Measurements from ENCODE around the gene SESN3. TPM values are rescaled to one million over a fixed set of nuclear protein-coding genes. Genes with fewer than 3 reads are reported as not detected.
"Not testable (repeated sequence)": the region's sequence is repeated elsewhere in the genome, so short reads cannot be mapped to it uniquely, and the experiment has no call there.

SESN3 gene
- total RNA-seq, 1 experiment from 2014 or later: 34.9 TPM

GRCh38 chr11:95209535-95209934 is 21.5 kb downstream of the SESN3 start:
- H3K27ac Mint-ChIP-seq; CTCF ChIA-PET; H3K27me3 Mint-ChIP-seq (ENCODE audit: low read depth); H3K4me3 Mint-ChIP-seq; DNase-seq (ENCODE audit: low spot score); POLR2A ChIA-PET; H3K4me1 Mint-ChIP-seq; ATAC-seq: not testable (repeated sequence)
- H3K9me3 Mint-ChIP-seq: peaks cover 15% of the 10 kb centered on the region
- peaks cover 19% of the 10 kb centered on the region for H3K36me3 Mint-ChIP-seq
- TF ChIP-seq GTF2I (CRISPR knock-in tag; conservative IDR thresholded peaks at IDR 0.05): 0 out of 2 replicates have a peak, but pooled peaks have one; percentile 28

DNA sequence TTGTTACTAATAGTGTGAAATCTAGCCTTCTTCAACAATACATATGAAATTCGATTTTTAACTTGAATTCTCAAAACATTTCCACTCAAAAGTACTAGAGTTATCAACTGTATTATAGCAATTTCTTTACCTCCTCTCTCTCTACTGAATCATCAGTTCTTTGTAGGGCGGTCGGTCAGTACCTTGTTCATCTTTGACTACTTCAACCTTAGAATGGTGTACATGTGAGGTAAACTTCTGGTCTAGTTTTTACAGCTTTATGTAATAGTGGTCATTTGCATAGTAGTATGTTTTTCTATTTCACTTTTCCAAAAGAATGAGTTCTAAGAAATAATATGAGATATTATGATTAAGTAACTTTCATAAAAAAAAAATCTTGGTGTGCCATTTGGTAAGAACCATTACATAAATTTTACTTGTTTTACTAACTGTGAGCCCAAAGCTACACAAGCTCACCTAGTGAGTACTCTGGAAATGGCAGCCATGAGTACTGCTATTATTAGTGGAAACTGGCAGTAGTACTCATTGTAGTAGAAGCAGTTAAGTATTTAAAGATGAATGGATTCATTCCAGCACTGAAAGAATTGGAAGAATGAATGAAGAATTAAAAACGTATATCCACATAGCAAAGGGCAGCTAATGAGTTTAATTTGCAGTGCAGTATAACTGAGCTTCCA is 30.1 kb downstream of the SESN3 start:
- Mint-ChIP-seq H3K4me1 (peaks cover 12% of the 10 kb centered on the region), H3K36me3 (no peaks in the 10 kb centered on the region), H3K4me3 (no peak overlapping the region), H3K9me3 (peaks cover 7% of the 10 kb centered on the region), H3K27me3 (ENCODE audit: low read depth) (no peaks in the 10 kb centered on the region), H3K27ac (no peak overlapping the region)
- no peak for DNase-seq (ENCODE audit: low spot score)
- no peak for ATAC-seq
- TF ChIP-seq ZNF671 (CRISPR knock-in tag; IDR thresholded peaks at IDR 0.05) (no peak), ZNF396 (CRISPR knock-in tag; IDR thresholded peaks at IDR 0.05; ENCODE audit: borderline replicate concordance) (no peak), GTF2I (CRISPR knock-in tag; conservative IDR thresholded peaks at IDR 0.05) (no peak), SMAD4 (CRISPR knock-in tag; IDR thresholded peaks at IDR 0.05) (no peak), NR3C1 (CRISPR knock-in tag; conservative IDR thresholded peaks at IDR 0.05; ENCODE audit: low read depth) (no peak), E2F5 (CRISPR knock-in tag; IDR thresholded peaks at IDR 0.05) (no peak), ZNF219 (CRISPR knock-in tag; IDR thresholded peaks at IDR 0.05; ENCODE audit: borderline replicate concordance) (no peak), IRF1 (CRISPR knock-in tag; IDR thresholded peaks at IDR 0.05) (no peak)
- TF ChIP-seq, protein P1, sequence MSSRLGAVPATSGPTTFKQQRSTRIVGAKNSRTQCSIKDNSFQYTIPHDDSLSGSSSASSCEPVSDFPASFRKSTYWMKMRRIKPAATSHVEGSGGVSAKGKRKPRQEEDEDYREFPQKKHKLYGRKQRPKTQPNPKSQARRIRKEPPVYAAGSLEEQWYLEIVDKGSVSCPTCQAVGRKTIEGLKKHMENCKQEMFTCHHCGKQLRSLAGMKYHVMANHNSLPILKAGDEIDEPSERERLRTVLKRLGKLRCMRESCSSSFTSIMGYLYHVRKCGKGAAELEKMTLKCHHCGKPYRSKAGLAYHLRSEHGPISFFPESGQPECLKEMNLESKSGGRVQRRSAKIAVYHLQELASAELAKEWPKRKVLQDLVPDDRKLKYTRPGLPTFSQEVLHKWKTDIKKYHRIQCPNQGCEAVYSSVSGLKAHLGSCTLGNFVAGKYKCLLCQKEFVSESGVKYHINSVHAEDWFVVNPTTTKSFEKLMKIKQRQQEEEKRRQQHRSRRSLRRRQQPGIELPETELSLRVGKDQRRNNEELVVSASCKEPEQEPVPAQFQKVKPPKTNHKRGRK (CRISPR knock-in tag; IDR thresholded peaks at IDR 0.05; ENCODE audit: borderline replicate concordance): no peak
- TF ChIP-seq, protein P2, sequence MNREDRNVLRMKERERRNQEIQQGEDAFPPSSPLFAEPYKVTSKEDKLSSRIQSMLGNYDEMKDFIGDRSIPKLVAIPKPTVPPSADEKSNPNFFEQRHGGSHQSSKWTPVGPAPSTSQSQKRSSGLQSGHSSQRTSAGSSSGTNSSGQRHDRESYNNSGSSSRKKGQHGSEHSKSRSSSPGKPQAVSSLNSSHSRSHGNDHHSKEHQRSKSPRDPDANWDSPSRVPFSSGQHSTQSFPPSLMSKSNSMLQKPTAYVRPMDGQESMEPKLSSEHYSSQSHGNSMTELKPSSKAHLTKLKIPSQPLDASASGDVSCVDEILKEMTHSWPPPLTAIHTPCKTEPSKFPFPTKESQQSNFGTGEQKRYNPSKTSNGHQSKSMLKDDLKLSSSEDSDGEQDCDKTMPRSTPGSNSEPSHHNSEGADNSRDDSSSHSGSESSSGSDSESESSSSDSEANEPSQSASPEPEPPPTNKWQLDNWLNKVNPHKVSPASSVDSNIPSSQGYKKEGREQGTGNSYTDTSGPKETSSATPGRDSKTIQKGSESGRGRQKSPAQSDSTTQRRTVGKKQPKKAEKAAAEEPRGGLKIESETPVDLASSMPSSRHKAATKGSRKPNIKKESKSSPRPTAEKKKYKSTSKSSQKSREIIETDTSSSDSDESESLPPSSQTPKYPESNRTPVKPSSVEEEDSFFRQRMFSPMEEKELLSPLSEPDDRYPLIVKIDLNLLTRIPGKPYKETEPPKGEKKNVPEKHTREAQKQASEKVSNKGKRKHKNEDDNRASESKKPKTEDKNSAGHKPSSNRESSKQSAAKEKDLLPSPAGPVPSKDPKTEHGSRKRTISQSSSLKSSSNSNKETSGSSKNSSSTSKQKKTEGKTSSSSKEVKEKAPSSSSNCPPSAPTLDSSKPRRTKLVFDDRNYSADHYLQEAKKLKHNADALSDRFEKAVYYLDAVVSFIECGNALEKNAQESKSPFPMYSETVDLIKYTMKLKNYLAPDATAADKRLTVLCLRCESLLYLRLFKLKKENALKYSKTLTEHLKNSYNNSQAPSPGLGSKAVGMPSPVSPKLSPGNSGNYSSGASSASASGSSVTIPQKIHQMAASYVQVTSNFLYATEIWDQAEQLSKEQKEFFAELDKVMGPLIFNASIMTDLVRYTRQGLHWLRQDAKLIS (CRISPR knock-in tag; IDR thresholded peaks at IDR 0.05; ENCODE audit: borderline replicate concordance): no peak
- POLR2A ChIA-PET: no interaction called here
- CTCF ChIA-PET: no interaction called here

- ATAC-seq (no peak), DNase-seq (ENCODE audit: low spot score) (no peak)
- ChIA-PET CTCF (no interaction called here), POLR2A (no interaction called here)
- Mint-ChIP-seq H3K27me3 (ENCODE audit: low read depth) (no peaks in the 10 kb centered on the region), H3K4me3 (no peak overlapping the region), H3K27ac (no peak overlapping the region), H3K4me1 (peaks cover 12% of the 10 kb centered on the region), H3K9me3 (no peaks in the 10 kb centered on the region), H3K36me3 (peaks cover 7% of the 10 kb centered on the region; the same call in 1 of the 2 replicates)
- TF ChIP-seq PRDM15 (CRISPR knock-in tag; IDR thresholded peaks at IDR 0.05) (no peak), IRF1 (CRISPR knock-in tag; IDR thresholded peaks at IDR 0.05) (no peak), ZNF423 (CRISPR knock-in tag; IDR thresholded peaks at IDR 0.05) (no peak), NR2C2 (CRISPR knock-in tag; IDR thresholded peaks at IDR 0.05) (no peak), ZNF425 (CRISPR knock-in tag; conservative IDR thresholded peaks at IDR 0.05) (no peak), TEAD1 (CRISPR knock-in tag; IDR thresholded peaks at IDR 0.05) (no peak)
These were observed 35.2 kb downstream of the SESN3 start for GRCh38 chr11:95195831-95196230.

All from WTC11 (cell line).